ENCODE data around the gene KCNMB2.

The KCNMB2 gene

DNA sequence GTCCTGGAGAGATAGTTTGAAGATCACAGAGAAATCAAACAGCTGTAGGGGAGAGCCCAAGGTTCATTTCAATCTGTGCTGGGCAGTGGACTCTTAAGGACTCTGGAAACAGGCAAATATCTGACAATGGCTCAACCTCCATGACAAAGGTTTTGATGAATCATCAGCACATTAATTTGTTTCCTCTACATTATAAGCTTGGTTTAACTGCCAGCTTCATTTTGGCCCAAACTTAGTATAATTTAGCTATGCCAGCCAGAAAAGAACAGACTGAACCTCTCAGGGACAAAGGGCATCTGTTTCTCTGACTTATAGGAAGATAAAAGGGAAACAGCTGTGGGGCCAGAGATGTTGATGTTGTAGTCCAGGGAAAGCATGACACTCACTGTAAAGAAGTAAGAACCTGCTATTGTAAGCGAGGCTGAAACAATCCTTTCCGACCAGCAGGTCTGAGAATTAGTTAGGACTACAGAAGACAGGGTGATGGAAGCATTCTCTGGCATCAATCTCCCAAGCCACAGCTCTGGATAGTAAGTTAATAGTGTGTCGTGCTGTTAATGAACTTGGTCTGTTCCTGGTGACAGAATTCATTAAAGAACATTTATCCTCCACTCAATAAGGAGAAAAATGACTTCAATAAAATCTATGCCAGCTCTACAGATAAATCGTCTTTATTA is 110.1 kb downstream of the KCNMB2 start:
- no peak for DNase-seq (ENCODE audit: low read depth)

DNA sequence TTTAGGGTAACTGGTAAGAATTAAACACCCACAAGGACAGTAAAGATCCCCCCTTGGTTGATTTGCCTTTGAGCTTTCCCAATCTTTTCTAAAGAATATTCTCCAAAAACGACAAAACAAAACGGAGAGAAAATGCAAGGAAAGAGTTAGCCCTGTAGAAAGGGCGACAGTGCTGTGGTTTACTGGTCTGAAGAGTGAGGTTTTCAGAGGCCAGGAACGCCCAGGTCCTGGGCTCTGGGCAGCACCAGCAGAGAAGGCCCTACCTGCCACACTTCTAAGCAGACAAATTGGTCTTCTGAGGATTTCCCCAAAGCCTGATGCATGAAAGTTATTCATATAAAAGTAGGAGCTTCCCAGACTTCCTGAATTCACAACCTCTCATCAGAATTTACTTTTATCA is 119.3 kb downstream of the KCNMB2 start:
- no peak for DNase-seq (ENCODE audit: low read depth)

DNA sequence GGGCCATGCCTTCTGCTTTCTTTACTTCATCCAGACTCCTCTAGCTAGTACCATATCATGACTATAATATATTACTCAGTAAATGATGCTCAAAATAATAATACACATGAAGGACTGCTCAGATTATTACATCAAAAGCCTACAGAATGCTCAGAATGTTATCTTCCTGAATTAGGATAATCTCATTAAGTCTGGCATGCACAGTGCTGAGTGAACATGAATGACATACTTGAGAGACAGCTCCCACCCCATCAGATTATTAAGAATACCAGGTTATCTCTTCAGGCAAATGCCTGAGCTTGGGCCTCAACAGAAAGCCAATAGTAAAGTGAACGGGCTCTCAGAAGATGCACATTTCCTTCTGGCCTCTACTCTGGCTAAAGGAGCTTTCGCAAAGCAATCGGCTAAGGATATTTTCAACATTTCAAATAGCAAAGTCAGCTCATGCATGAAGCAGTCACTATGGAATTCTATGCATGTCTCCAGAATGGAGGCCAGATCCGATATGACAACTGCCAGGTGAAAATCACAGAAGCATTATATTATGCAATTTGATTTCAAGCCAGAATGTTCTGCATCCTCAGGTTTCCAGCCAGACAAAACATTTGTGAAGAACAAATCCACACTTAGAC is 122.6 kb downstream of the KCNMB2 start:
- no peak for DNase-seq (ENCODE audit: low read depth)

DNA sequence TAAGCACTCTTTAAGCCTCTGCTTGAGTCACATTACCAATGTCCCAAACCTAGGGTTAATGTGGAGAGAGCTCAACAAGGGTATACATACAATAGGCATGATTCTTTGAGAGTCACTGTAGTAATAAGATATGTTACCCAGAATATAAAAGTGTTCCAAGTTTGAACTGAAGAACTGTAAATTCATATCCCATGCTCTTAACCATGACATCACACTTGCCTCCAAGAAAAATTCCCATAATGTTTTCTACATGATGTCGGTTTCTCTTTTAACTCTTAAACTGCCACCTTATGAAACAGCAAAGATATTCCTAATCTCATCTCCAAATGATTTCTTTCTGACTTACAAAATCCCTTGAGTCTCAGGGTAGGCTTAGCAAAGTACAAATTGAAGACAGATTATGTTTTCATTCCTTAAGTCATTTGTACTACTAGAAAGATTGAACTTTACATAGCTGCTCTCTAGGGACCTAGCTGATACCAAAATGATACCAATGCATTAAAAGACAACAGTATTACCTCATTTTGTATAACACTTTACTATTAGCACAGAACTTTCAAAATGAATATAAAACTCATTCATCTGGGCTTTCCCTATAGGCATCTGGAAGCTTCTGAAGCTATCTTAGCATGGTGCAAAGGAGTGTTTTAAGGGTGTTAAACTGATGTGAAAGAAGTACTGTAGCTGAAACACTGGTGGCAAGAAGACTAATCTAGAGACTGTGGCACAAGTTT is 127.1 kb downstream of the KCNMB2 start:
- no peak for DNase-seq (ENCODE audit: low read depth)

DNA sequence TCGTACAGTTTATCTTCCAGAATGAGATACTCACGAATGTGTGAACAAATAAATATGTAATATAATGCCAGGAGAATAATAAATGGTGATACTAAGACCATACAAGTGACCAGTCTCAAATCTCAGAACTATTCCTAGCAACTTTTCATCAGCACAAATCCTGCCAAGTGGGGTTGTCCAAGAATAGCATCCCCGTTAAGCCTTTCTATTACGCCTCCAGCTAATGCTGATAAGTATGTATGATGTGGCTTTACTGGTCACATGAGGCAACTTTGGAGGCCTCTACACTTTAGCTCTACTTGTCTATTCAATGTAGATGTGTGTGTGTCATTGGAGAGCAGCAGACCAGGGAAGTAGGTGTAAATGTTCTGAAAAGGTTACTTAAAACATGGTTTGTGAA is 129.5 kb downstream of the KCNMB2 start:
- no peak for DNase-seq (ENCODE audit: low read depth)

DNA sequence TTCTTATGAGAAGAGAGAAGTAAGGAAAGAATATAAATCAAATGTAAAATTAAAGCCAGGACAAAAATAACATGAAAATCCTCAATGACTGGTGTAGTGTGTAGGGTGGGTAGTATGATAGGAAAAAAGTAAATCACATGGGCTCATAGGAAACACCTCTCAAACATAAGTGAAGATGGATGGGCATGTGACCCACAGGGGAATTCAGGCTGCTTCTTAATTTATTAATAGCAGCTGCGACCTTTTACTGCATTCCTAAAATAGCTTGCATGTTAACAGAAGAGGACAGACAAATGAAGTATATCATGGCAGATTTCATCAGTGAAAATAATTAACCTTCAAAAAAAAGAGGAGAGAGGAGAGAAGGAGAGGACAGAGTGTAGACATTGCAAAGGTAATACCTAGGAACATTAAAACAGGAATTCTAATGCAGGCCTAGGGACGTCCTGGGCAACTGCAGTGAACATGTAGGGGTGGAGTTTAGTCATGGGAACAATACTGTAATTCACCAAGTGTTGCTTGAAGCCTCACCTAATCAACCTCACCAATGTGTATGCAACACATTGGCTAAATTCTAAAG is 132.9 kb downstream of the KCNMB2 start:
- no peak for DNase-seq (ENCODE audit: low read depth)

DNA sequence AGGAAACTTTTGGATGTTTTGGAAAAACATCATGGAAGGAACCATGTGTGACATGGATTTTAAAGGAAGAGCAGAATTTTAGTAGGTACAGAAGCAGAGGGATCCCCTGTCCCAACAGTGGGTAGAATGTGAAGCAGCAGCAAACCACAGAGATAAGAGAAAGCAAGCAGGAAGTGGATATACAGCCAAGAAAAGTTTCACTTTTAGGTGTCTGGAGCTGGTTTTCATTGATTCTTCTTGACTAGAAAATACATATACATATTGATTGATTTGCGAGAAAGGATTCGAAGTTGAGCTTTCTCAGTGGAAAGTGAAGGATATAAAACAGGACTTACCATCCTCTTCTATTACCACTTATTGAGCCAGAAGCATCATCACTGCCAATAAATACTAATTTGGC is 133.5 kb downstream of the KCNMB2 start:
- no peak for DNase-seq (ENCODE audit: low read depth)

DNA sequence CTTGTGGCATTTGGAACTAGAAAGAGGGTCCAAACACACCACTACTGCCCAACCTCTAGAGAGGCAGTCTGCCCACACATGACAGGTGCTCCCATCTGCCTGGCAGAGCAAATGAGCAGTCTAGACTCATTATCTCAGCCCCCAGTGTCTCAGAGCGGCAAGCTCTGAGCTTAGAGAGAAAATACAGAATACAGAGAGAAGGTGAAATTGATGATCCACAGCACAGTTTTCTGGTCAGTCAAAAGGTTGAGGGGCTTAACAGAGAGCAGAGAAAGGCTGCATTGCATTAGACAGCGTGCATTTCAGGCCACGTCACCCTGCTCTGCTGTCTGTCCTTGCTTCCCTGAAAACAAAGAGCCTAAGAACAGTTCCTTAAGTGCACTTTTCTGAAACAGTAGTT is 135.1 kb downstream of the KCNMB2 start:
- DNase-seq (ENCODE audit: low read depth): no peak

DNA sequence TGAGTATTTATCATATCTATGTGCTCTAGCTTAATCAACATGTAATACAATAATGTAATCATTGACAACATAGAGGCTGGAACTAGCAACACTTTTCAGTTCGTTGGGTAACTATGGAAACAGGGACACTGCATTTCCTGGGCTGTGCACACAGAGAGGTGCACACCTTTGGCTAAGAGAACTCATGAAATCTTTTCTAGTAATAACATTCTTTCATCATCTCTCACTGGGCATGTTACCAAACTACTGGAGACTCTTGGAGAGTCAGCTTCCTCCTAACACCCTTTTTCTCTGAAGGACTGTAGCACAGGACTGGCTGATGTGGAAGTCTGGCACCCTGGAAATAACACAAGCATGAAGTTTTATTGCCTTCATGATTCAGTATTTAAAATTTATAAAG is 135.6 kb downstream of the KCNMB2 start:
- DNase-seq (ENCODE audit: low read depth): no peak

DNA sequence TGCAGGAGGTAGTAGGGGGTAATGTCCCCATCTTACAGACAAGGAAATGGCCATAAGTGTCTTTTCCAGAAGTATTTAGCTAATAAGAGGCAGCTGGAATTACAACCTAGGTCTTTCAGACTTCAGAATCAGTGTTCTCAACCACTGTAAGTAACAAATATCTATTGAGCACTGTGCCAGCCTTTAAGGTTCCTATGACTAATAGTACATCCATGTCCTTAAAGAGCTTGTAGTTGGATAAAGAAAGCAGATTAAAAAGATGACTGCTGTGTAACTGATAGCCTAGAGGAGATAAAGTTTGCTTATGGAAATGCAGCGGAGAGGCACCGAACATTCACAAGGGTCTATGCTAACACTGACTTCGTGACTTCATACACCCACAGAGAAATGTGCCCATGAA is 136.0 kb downstream of the KCNMB2 start:
- no peak for DNase-seq (ENCODE audit: low read depth)

DNA sequence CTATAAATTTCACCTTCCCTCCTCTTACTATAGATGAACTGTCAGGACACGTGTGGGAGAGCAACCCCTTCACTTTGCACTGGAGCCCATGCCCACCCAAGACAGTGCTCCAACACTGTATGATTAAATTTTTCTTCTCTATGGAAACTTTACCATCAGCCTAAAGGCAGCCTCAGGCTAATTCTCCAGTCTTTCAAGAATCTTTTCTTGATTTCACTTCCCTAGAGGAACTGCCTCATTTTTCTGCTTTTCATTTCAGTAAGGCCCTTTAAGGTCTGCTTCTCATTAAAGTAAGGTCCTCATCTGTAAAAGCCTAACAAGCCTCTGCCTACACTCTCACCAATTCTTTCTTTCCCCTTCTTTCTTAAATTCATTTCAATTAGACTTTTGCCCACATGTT is 137.3 kb downstream of the KCNMB2 start:
- no peak for DNase-seq (ENCODE audit: low read depth)

DNA sequence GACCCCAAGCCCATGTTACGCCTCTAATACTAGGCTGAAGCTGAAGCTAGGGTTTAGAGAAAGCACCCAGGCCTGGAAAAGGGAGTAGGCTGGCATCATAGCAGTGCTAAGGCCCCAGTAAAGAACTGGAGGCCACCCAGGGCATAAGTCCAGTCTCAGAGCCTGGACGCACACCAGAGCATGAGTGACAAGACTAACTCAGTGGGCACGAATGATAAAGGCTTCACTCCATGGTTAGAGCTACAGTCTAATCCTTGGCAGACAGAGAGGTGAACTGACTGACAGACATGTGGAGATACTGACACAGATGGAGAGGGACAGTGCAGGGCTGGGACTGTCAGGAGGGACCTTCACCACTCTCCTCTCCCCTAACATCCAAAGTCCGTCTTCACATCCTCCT is 139.8 kb downstream of the KCNMB2 start:
- no peak for DNase-seq (ENCODE audit: low read depth)

DNA sequence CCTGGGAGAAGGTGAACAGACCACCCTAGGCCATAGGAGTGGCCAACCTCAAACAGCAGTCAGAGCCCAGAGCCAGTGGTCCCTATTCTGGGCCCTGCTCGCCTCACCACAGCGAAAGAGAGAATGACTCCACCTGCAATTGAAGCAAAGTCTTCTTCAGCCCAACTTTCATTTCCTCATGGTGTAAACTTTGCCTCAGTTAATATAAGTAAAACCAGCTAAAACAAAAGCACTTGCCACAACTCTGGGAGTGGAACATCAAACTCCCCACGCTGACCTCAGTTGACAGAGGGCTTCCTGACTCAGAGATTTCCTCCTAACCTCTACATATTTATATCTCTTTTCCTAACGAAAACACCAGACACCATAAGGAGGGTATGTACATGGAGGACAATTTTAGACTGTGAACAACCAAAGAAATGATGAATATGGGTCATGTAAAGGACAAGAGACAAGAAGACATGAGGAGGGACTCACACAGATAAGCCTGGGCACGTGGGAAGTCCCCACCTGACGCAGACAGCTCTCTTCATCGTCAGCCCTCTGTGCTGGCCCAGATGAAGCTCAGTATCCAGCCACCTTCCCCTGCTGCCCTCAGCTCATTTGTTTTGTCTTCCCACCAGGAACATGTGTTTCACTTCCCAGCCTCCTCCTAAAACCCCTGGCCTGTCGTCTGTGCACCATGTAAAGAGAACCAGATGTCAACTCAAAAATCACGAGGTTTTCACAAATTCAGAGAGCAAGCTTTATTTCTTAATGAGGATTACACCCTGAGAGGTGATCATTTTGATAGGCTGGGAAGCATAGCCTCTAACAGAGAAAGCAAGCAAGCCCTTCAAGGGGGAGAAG is 140.9 kb downstream of the KCNMB2 start:
- DNase-seq (ENCODE audit: low read depth): no peak

DNA sequence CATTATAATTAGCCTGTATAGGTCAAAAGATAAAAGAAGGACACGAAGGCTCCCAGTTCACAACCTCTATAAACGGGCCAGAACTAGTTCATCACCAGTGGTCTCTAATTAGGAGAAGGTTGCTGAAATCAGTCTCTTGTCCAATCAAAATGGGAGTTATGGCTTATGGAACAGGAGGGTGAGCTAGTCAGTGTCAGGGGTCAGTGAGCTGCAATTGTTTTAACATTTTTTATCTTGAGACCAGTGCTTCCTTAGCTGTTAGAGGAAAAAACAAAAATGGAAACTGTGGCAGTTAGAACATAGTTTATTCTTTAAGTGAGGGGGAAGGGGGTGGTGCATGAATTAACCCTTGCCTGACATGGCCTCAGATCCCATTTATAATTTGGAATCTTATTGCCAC is 141.7 kb downstream of the KCNMB2 start:
- DNase-seq (ENCODE audit: low read depth): no peak

DNA sequence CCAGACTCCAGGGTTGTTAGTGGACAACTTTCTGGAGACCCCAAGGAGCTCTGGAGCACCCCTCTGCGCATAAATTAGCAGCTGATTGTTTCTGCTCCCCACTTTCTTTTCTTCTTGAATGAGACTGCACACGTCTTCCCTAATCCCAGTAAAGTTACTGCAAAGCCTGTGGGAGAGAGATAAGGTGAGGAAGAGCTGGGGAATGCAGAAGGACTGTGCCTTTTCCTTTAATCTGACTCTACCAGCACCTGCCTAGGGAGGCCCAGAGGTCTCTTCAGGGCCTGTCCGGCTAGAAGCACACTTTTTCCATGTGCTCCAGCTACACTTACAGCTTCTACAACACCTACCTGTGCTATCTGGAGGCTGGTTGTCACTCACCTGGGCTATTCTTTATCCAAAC is 143.8 kb downstream of the KCNMB2 start:
- DNase-seq (ENCODE audit: low read depth): no peak

DNA sequence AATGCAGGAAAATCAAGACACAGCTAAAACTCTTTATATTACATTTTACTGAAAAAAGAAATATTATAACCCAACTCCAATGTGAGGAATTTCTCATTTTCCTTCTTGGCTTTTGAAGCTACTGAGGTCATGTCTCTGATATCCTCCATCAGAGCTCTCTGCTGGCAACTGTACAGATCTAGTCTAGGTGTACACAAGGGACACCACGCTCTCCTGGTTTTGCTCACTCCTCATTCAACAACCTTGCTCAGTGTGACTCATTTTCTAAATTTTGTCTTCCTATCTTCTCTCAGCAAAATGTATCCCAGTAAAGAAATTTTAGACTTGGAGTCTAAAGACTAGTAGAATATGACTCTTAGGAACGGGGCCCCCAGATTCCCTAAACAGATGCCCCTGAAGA is 144.3 kb downstream of the KCNMB2 start:
- no peak for DNase-seq (ENCODE audit: low read depth)

DNA sequence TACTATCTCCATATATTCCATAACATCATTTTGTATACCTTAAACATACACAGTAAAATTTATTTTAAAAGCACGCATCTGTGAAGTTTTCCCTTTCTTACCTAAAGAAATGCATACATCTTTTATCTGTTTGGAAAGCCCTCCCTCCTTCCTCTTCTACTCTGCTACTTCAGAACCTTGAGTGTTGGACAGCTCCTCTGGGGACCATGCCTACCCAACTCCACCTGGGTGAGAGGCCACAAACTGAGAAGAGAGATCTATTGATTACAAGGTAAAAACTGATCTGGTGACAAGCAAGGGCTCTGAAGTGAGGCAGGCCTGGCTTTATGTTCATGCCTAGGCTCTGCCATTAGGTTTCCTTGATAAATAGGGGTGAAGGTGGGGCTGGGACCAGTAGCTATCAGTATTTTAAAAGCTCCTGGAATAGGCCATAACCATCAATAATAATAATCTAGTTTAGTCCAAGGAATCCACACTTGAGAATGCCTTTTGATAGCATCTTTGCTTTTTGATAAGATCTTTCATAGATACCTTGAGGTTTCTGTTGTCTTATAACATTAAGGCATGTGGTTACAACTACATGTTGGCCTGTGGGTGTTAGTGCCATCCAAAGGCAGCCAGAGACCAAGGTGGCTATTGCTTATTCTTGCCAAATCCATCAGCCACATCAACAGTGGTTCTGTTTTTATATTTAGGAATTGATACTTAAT is 148.8 kb downstream of the KCNMB2 start:
- DNase-seq (ENCODE audit: low read depth): no peak

DNA sequence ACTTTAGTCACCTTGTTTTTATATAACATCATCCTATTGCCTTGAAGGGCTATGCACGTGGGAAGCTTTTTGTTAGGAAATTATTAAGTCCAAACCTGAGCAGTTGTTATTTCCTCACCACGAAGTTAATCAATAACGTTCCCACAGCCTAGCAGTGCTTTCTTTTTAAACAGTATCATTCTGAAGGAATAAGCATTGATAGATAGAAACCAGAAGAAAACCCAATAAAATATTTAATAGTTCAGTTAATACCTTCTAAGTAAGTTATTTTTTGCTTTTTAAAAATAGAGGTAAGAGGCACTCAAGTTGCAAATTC is 149.3 kb downstream of the KCNMB2 start:
- DNase-seq (ENCODE audit: low read depth): no peak

DNA sequence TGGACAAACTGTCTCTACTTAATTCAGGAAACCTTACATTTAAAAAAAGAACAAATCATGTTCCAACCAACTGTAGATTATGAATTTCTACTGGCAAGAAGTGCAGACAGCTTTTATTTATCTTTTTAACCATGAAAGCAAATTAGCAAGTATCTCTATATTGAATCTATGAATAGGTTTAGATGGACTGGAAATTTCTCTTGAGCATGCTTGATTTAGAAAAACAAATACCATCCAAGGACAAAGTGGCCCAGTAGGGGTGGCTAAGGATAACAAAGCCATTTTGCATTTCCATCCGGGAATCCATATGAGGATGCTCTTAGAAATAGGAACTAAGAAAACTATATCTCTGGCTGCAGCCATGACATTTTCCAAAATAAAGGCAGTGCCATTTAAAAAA is 150.6 kb downstream of the KCNMB2 start:
- no peak for DNase-seq (ENCODE audit: low read depth)

DNA sequence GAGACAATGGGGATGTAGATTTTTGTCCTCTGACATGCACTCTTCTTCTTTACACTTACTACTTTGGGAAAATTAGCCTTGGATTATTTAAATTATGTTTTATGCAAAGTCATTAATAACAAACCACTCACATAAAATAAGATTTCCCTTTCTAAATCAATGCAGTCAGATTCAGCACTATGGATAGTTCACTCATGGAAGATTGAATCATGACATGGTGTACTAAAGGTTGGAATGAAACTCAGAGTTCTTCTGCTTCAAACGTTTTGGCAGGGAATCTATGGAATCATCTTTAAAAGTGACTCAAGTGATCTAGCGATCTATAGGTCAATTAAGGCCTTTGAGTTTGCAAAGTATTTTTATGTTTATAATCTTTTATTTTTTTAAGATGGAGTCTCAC is 154.3 kb downstream of the KCNMB2 start:
- no peak for DNase-seq (ENCODE audit: low read depth)

DNA sequence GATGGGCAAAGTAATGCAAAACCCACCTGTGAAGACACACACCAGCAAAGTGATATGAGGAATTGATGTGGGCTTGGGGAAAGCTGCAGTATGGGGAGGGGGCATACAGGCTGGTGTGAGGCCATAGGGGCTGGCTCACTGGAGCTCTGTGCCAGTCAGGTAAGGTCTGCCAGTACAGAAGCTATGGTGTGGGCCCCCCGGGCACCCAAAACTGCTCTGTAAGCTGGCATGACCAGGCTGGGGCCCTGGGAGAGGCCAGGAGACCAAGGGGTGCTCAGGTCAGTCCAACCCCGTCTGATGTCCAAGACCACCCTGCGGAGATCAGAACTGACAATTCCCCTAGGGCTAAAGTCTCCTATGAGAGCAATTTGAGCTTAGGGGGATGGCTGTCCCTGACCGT is 163.1 kb downstream of the KCNMB2 start:
- no peak for DNase-seq (ENCODE audit: low read depth)

DNA sequence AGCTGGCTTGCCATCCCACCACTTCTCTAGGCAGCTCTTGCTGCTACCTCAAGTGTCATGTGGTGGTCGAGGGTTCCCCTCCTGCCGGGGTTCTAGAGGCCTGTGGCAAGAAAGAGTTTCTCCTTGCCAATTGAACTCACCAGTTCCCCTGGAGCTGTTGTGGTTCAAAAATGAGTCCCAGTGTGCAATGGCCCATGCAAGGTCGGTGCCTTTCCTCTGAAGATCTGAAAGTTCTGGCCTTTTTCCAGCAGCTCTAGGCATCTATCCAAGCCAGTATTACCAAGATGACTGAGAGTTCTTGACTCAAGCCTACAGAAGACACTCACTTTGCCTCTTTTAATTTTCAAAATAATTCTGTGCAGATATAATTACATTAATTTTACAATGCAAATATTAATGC is 163.6 kb downstream of the KCNMB2 start:
- no peak for DNase-seq (ENCODE audit: low read depth)

All from activated gamma-delta T cell treated with anti-CD3 and anti-CD28 coated beads, Interleukin-2, amount 50 U/mL, for 16 hours (primary cell).